Smooth muscle cell (in vitro differentiated cells): Measurements from ENCODE around the gene HDAC4. TPM values are rescaled to one million over a fixed set of nuclear protein-coding genes. Genes with fewer than 3 reads are reported as not detected.

Experiments used
- DNase-seq: peaks from one replicate; lab custom pipeline; 2025; ENCODE audit not compliant: unreplicated experiment; lab: John Stamatoyannopoulos, UW
- H2AFZ ChIP-seq: fragments of 200-600 bp; sonication (generic); 2 replicates; pipeline ENCODE4 v1.6.0; 2016; ENCODE audit warnings: antibody characterized with exemption, low read depth, mild to moderate bottlenecking
- H3F3A ChIP-seq: fragments of 200-600 bp; sonication (generic); 2 replicates; pipeline ENCODE4 v1.6.0; 2017; ENCODE audit warnings: antibody characterized with exemption, low read depth
- H3K27ac ChIP-seq: fragments of 200-600 bp; sonication (generic); 2 replicates; pipeline ENCODE4 v1.5.1; 2016; ENCODE audit warnings: low read depth, mild to moderate bottlenecking
- H3K27me3 ChIP-seq: fragments of 200-600 bp; sonication (generic); 2 replicates; pipeline ENCODE4 v1.6.1; 2016; ENCODE audit warnings: low read depth, mild to moderate bottlenecking
- H3K36me3 ChIP-seq: fragments of 200-600 bp; sonication (generic); 2 replicates; pipeline ENCODE4 v1.5.1; 2016; ENCODE audit warnings: low read depth
- H3K4me1 ChIP-seq: fragments of 200-600 bp; sonication (generic); 2 replicates; pipeline ENCODE4 v1.5.1; 2016; ENCODE audit warnings: low read depth
- H3K4me2 ChIP-seq: fragments of 200-600 bp; sonication (generic); 2 replicates; pipeline ENCODE4 v1.6.0; 2016; ENCODE audit warnings: mild to moderate bottlenecking
- H3K4me3 ChIP-seq: fragments of 200-600 bp; sonication (generic); 2 replicates; pipeline ENCODE4 v1.5.1; 2016; ENCODE audit warnings: mild to moderate bottlenecking
- H3K79me2 ChIP-seq: fragments of 200-600 bp; sonication (generic); 2 replicates; pipeline ENCODE4 v1.6.0; 2016; ENCODE audit warnings: low read depth, mild to moderate bottlenecking
- H3K9ac ChIP-seq: fragments of 200-600 bp; sonication (generic); 2 replicates; pipeline ENCODE4 v1.6.0; 2016; ENCODE audit warnings: low read depth
- H3K9me3 ChIP-seq: fragments of 200-600 bp; sonication (generic); replicated peaks from 2 replicates; pipeline ENCODE4 v1.5.1; 2016; ENCODE audit warnings: low read depth
- H4K20me1 ChIP-seq: fragments of 200-600 bp; sonication (generic); 2 replicates; pipeline ENCODE4 v1.6.0; 2016; ENCODE audit warnings: low read depth
- WGBS: methylation state at CpG from one replicate; pipeline ENCODE4 v1.1.7; 2016; ENCODE audit warnings: low lambda C conversion rate; 5-methylcytosine and 5-hydroxymethylcytosine counted together
- polyA plus RNA-seq: library from polyadenylated mRNA; unstranded; fragments of >200 nt; fragmentation: Nextera tagmentation; extraction: Ambion mirVana; gene quantifications from 2 replicates; pipeline ENCODE4 v1.2.1, GENCODE V29; 2016
- total RNA-seq: library from RNA; depleted of rRNA; stranded (reverse); fragments of >200 nt; gene quantifications from 2 replicates; pipeline ENCODE4 v1.2.3, GENCODE V29; 2014
- TF ChIP-seq, protein P1 (sequence below): fragments of 200-600 bp; sonication (generic); IDR thresholded peaks from 2 replicates; pipeline ENCODE4 v1.5.1; 2017; ENCODE audit warnings: borderline replicate concordance, mild to moderate bottlenecking, antibody characterized with exemption; ENCODE audit not compliant: insufficient read depth, poor library complexity, severe bottlenecking

HDAC4 gene
- total and polyA plus RNA-seq, 2 experiments from 2014 or later = 6.2 to 35.7 TPM

DNA sequence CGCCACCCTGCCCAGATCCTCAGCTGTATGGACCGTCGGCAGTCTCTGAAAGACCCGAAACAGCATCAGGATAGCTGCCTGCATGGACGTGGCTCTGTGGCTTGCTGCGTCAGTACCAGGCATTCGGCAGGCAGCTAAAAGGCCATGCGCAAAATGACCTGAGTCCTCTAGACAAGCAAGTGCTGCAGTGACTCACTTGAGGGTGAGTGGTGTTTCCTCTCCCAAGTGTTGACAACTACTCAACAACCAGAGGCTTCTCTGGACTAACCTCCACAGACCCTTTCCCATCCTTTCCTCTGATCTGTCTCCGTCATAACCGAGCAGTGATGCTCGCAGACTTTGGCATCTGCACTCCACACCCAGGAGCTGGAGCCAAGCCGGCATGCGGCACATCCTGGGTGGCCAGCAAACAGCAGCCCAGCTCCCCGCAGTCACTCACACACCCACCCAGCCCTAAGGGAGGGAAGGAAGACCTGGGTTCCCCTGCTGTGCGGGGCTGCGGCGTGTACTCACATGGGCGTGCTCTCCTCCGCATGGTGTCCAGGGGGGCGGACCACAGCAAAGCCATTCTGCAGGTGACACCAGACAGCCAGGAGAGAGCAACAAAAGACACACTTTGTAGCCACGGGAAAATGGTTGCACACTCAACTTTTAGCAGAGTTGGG lies 313.6 kb downstream of the HDAC4 start:
- no peaks in the 10 kb centered on the region for H3K9me3 ChIP-seq
- no peaks in the 10 kb centered on the region for H3F3A ChIP-seq
- H3K4me2 ChIP-seq = no peak overlapping the region
- H3K27ac ChIP-seq = no peak overlapping the region
- H3K4me3 ChIP-seq = no peak overlapping the region
- H2AFZ ChIP-seq = no peak overlapping the region
- no peaks in the 10 kb centered on the region for H3K4me1 ChIP-seq
- TF ChIP-seq, protein P1, sequence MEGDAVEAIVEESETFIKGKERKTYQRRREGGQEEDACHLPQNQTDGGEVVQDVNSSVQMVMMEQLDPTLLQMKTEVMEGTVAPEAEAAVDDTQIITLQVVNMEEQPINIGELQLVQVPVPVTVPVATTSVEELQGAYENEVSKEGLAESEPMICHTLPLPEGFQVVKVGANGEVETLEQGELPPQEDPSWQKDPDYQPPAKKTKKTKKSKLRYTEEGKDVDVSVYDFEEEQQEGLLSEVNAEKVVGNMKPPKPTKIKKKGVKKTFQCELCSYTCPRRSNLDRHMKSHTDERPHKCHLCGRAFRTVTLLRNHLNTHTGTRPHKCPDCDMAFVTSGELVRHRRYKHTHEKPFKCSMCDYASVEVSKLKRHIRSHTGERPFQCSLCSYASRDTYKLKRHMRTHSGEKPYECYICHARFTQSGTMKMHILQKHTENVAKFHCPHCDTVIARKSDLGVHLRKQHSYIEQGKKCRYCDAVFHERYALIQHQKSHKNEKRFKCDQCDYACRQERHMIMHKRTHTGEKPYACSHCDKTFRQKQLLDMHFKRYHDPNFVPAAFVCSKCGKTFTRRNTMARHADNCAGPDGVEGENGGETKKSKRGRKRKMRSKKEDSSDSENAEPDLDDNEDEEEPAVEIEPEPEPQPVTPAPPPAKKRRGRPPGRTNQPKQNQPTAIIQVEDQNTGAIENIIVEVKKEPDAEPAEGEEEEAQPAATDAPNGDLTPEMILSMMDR = no peak
- no peaks in the 10 kb centered on the region for H3K36me3 ChIP-seq
- no peaks in the 10 kb centered on the region for H3K27me3 ChIP-seq
- no peaks in the 10 kb centered on the region for H3K79me2 ChIP-seq
- H4K20me1 ChIP-seq = no peaks in the 10 kb centered on the region
- no peak for DNase-seq
- 93% methylated on average over 20 of the region's 21 CpGs for WGBS
- no peak overlapping the region for H3K9ac ChIP-seq

DNA sequence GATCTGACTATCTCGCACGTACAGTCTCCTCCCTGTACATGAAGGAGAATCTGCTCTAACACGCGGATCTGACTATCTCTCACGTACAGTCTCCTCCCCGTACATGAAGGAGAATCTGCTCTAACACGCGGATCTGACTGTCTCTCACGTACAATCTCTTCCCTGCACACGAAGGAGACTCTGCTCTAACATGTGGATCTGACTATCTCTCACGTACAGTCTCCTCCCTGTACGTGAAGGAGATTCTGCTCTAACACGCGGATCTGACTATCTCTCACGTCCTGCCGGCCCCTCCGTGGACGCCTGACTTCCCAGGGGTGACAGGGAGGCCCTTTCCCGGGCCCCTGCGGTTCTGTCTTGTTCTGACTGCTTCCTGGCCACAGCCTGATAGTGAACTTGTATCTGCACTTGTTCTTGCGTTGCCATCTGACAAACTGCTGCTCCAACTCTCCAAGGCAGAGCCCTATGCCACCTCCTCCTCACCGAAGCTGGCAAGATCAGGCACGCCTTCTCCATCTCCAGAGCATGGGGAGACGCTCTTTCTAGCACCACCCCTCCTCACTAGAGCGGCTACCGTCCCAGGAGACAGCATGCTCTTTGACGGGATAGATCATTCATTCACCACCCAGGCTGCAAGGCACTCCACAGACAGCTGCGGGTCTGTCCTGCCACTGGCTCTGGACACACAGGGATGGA lies 314.3 kb downstream of the HDAC4 start:
- H4K20me1 ChIP-seq = no peaks in the 10 kb centered on the region
- no peak overlapping the region for H3K9ac ChIP-seq
- H2AFZ ChIP-seq = no peak overlapping the region
- no peaks in the 10 kb centered on the region for H3K27me3 ChIP-seq
- 98% methylated on average over 28 of the region's 28 CpGs for WGBS
- no peak overlapping the region for H3K27ac ChIP-seq
- H3F3A ChIP-seq = no peaks in the 10 kb centered on the region
- no peaks in the 10 kb centered on the region for H3K79me2 ChIP-seq
- H3K9me3 ChIP-seq = no peaks in the 10 kb centered on the region
- no peaks in the 10 kb centered on the region for H3K4me1 ChIP-seq
- no peak overlapping the region for H3K4me3 ChIP-seq
- no peak for DNase-seq
- TF ChIP-seq, protein P1 = no peak
- H3K36me3 ChIP-seq = no peaks in the 10 kb centered on the region
- no peak overlapping the region for H3K4me2 ChIP-seq

DNA sequence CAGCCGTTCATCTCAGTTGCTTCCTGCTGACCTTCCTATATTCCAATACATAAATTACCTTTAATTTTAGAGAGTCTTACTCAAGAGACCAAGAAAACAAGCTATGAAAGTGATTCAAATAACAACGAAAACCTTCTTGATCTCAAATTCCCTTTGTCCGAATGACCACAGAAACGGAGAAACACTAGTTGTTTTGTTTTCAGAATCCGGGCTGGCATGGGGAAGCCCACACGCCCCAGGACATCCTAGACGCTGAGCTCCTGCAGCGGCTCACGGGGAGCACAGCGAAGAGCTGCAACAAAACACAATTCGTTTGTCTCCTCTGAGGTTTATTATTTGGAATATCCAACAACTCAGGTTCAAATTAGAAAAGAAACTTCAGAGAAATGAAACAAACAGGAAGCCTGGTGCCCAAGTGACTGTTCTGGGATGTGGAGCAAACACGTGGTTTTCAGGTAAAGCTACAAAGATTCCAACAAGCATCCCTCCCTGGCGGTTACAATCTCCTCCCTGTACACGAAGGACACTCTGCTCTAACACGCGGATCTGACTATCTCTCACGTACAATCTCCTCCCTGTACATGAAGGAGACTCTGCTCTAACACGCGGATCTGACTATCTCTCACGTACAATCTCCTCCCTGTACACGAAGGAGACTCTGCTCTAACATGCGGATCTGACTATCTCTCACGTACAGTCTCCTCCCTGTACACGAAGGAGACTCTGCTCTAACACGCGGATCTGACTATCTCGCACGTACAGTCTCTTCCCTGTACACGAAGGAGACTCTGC lies 315.4 kb downstream of the HDAC4 start:
- H3K9ac ChIP-seq = no peak overlapping the region
- no peaks in the 10 kb centered on the region for H3K4me1 ChIP-seq
- no peak overlapping the region for H3K4me3 ChIP-seq
- TF ChIP-seq, protein P1 = no peak
- H3K36me3 ChIP-seq = no peaks in the 10 kb centered on the region
- WGBS = 95% methylated on average over 29 of the region's 29 CpGs
- H3K27ac ChIP-seq = no peak overlapping the region
- H3F3A ChIP-seq = no peaks in the 10 kb centered on the region
- no peak overlapping the region for H3K4me2 ChIP-seq
- no peaks in the 10 kb centered on the region for H3K9me3 ChIP-seq
- H2AFZ ChIP-seq = no peak overlapping the region
- H3K27me3 ChIP-seq = no peaks in the 10 kb centered on the region
- no peaks in the 10 kb centered on the region for H4K20me1 ChIP-seq
- DNase-seq = no peak
- H3K79me2 ChIP-seq = no peaks in the 10 kb centered on the region
